ENCODE results near the gene RNF144A.

DNA sequence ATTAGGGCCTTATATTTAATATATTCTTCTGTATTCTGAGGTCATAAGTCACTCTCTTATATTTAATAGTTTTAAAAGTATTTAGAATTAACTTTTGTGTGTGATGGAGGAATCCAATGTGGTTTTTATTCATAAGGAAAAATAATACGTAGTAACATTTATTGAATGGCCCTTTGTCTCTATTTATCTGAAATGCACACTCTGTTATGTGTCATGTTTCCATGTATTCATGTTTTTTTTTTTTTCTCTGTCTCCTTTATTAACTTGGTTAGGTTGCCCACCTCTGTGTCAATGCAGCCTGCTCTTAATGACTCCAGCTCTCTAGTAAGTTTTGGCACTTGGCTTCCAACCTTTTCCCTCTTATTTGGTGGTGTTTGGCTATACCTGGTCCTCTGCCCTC is 33.8 kb downstream of the RNF144A start:
- no peak for TF ChIP-seq EZH2phosphoT487 (IDR thresholded peaks at IDR 0.05; ENCODE audit: low read depth, severe bottlenecking, unreplicated experiment)
- TF ChIP-seq, protein P1, sequence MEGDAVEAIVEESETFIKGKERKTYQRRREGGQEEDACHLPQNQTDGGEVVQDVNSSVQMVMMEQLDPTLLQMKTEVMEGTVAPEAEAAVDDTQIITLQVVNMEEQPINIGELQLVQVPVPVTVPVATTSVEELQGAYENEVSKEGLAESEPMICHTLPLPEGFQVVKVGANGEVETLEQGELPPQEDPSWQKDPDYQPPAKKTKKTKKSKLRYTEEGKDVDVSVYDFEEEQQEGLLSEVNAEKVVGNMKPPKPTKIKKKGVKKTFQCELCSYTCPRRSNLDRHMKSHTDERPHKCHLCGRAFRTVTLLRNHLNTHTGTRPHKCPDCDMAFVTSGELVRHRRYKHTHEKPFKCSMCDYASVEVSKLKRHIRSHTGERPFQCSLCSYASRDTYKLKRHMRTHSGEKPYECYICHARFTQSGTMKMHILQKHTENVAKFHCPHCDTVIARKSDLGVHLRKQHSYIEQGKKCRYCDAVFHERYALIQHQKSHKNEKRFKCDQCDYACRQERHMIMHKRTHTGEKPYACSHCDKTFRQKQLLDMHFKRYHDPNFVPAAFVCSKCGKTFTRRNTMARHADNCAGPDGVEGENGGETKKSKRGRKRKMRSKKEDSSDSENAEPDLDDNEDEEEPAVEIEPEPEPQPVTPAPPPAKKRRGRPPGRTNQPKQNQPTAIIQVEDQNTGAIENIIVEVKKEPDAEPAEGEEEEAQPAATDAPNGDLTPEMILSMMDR (IDR thresholded peaks at IDR 0.05; ENCODE audit: poor library complexity) = no peak
- TF ChIP-seq EZH2 (IDR thresholded peaks at IDR 0.05; ENCODE audit: borderline replicate concordance) = no peak
